Medulla oblongata (tissue), 1 donor: ENCODE data around the gene IKZF5.

Source experiments
- DNase-seq: peaks from one replicate; pipeline ENCODE4 v3.0.0-alpha.2; 2015; ENCODE audit errors: extremely low spot score

The IKZF5 gene

GRCh38 chr10:123008355-123009104 lies at the start of gene IKZF5, which contains the start of gene ACADSB:
Gene IKZF5 (minus strand): TSS chr10:123008795. CDS start chr10:122998625, 10,170 bp downstream.
Gene ACADSB (plus strand): TSS chr10:123009006. CDS start chr10:123009030, 24 bp downstream.
- peak; percentile 99 for DNase-seq

GRCh38 chr10:123057968-123058367 lies 49.4 kb upstream of the IKZF5 start:
- no peak for DNase-seq

- no peak for DNase-seq
These were observed 37.6 kb upstream of the IKZF5 start for GRCh38 chr10:123045961-123046731.

GRCh38 chr10:123044391-123044790 lies 35.8 kb upstream of the IKZF5 start:
- peak; percentile 66 for DNase-seq

- peak; percentile 87 for DNase-seq
These were observed 34.9 kb upstream of the IKZF5 start for GRCh38 chr10:123043409-123043925.

GRCh38 chr10:123042708-123043408 lies 34.3 kb upstream of the IKZF5 start:
- no peak for DNase-seq

GRCh38 chr10:123039632-123039930 lies 31.0 kb upstream of the IKZF5 start:
- no peak for DNase-seq

- no peak for DNase-seq
These were observed 30.4 kb upstream of the IKZF5 start for GRCh38 chr10:123038782-123039631.

GRCh38 chr10:123035467-123036086 lies 27.0 kb upstream of the IKZF5 start:
- DNase-seq, result no peak

GRCh38 chr10:123034332-123034731 lies 25.7 kb upstream of the IKZF5 start:
- DNase-seq, result no peak

GRCh38 chr10:123031124-123031523 lies 22.5 kb upstream of the IKZF5 start:
- DNase-seq, result peak; percentile 15

- no peak for DNase-seq
These were observed 19.3 kb upstream of the IKZF5 start for GRCh38 chr10:123027861-123028260.

GRCh38 chr10:123026302-123026701 lies 17.7 kb upstream of the IKZF5 start:
- no peak for DNase-seq

- no peak for DNase-seq
These were observed 15.9 kb upstream of the IKZF5 start for GRCh38 chr10:123024540-123024939.

- no peak for DNase-seq
These were observed 12.9 kb upstream of the IKZF5 start for GRCh38 chr10:123021517-123021916.

GRCh38 chr10:123019941-123020703 lies 11.5 kb upstream of the IKZF5 start:
- DNase-seq, result no peak

GRCh38 chr10:123019264-123019663 lies 10.7 kb upstream of the IKZF5 start:
- DNase-seq, result no peak

GRCh38 chr10:123018531-123018930 lies 9.9 kb upstream of the IKZF5 start:
- DNase-seq, result no peak

- no peak for DNase-seq
These were observed 9.0 kb upstream of the IKZF5 start for GRCh38 chr10:123017421-123018165.
